Stomach (tissue), 4 donors: ENCODE data around the gene DUXA.

Experiments
- CTCF ChIP-seq, 7 experiments: fragments of 450-650 bp in 4 of 7; fragments of 200-600 bp in 3 of 7; sonication (generic) in 3 of 7; IDR thresholded peaks; one replicate each; pipeline ENCODE4 v1.5.1; 2016 to 2019; ENCODE audit warnings: antibody characterized with exemption in 7 of 7, control low read depth in 2 of 7, mild to moderate bottlenecking in 1 of 7
- POLR2AphosphoS5 ChIP-seq, 3 donors: sonication (generic); formaldehyde crosslinking; IDR thresholded peaks; one replicate each; pipeline ENCODE4 v1.6.1; 2016; ENCODE audit warnings: antibody characterized with exemption in 3 of 3

DNA sequence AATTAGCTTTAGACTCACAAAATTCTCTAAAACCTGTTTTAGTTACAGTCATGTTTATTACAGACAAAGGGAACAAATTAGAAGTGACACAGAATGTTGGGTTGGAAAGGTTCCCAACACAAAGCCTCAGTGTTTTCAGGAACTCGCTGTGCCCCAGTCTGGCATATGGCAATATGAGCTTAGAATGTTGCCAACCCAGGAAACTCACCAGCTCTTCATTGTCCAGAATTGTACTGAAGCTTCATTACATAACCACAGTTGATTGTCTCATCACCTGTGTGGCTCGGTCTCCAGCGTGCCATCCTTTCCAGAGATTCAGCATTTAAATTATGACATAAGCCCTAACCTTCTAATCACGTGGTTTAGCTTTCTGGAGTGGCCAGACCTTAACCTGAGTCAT is 43.1 kb upstream of the DUXA start:
- no peak for TF ChIP-seq POLR2AphosphoS5 (IDR thresholded peaks at IDR 0.05)
- no peak for TF ChIP-seq CTCF (IDR thresholded peaks at IDR 0.05)
